ENCODE measurements around the gene DDX51.

DNA sequence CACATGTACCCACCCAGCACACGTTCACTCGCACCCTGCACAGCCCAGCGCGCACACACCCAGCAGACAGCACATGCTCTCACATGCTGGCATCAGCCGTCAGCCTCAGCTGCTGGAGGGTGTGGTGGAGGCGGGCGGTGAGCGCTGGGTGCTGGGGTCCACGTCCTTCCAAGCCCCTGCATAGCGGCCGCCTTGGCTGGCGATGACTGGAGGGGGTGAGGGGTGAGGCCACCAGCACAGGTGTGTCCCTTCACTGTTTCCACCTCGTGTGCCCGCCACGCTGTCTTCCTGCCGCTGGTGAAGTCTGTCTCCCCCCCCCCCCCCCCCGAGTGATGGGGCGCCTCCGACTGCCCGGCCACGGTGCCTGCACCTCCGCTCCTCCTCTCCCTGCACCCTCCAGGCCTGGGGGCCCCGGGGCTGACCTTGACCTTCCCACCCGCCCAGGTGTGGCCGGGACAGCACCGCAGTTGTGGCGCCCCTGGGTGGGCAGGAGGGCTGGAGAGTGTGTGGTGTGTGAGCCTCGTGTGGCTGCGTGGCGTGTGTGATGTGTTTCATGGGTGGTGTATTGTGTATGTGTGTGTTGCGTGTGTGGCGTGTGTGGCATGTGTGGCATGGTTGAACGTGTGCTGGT, 37.6 kb upstream of the DDX51 start:
- TF ChIP-seq, protein P1, sequence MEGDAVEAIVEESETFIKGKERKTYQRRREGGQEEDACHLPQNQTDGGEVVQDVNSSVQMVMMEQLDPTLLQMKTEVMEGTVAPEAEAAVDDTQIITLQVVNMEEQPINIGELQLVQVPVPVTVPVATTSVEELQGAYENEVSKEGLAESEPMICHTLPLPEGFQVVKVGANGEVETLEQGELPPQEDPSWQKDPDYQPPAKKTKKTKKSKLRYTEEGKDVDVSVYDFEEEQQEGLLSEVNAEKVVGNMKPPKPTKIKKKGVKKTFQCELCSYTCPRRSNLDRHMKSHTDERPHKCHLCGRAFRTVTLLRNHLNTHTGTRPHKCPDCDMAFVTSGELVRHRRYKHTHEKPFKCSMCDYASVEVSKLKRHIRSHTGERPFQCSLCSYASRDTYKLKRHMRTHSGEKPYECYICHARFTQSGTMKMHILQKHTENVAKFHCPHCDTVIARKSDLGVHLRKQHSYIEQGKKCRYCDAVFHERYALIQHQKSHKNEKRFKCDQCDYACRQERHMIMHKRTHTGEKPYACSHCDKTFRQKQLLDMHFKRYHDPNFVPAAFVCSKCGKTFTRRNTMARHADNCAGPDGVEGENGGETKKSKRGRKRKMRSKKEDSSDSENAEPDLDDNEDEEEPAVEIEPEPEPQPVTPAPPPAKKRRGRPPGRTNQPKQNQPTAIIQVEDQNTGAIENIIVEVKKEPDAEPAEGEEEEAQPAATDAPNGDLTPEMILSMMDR (IDR thresholded peaks at IDR 0.05), result no peak
- TF ChIP-seq POLR2A (IDR thresholded peaks at IDR 0.05), result no peak
